HepG2 (cell line): ENCODE results near the gene TMEM219. TPM values are rescaled to one million over a fixed set of nuclear protein-coding genes. Genes with fewer than 3 reads are reported as not detected.

Source experiments
- ATF1 ChIP-seq: IDR thresholded peaks from 2 replicates; pipeline ENCODE4 v1.6.1; 2016; ENCODE audit warnings: mild to moderate bottlenecking, control low read depth
- CREB1 ChIP-seq, 2 experiments: fragments of 450-650 bp in 1 of 2; IDR thresholded peaks; 2 replicates each; pipeline ENCODE4 v1.6.1; 2016 to 2017; ENCODE audit warnings: control low read depth in 1 of 2, mild to moderate bottlenecking in 1 of 2, missing compliant biosample characterization in 1 of 2, missing genetic modification characterization in 1 of 2
- HCFC1 ChIP-seq: fragments of 150-350 bp; IDR thresholded peaks from 2 replicates; pipeline ENCODE4 v1.6.1; 2014; ENCODE audit warnings: low read depth, low read length
- HOXD1 ChIP-seq: sonication (generic); formaldehyde crosslinking; IDR thresholded peaks from 2 replicates; pipeline ENCODE4 v1.5.0; 2020; ENCODE audit warnings: missing genetic modification reagents
- ISX ChIP-seq: sonication (generic); formaldehyde crosslinking; conservative IDR thresholded peaks from 2 replicates; pipeline ENCODE4 v1.5.0; 2020; ENCODE audit warnings: missing genetic modification reagents
- MAF1 ChIP-seq: sonication (generic); formaldehyde crosslinking; IDR thresholded peaks from 2 replicates; pipeline ENCODE4 v1.5.0; 2020; ENCODE audit warnings: missing genetic modification reagents, borderline replicate concordance
- MED1 ChIP-seq: sonication (generic); formaldehyde crosslinking; IDR thresholded peaks from 2 replicates; pipeline ENCODE4 v1.4.0; 2020; ENCODE audit warnings: missing genetic modification reagents
- MTF2 ChIP-seq: sonication (generic); formaldehyde crosslinking; IDR thresholded peaks from 2 replicates; pipeline ENCODE4 v1.5.0; 2020; ENCODE audit warnings: missing genetic modification reagents, borderline replicate concordance
- NFE2L2 ChIP-seq: fragments of 150-350 bp; IDR thresholded peaks from 2 replicates; pipeline ENCODE4 v1.6.1; 2014; ENCODE audit warnings: low read length
- NFKBIZ ChIP-seq: IDR thresholded peaks from 2 replicates; pipeline ENCODE4 v1.6.1; 2018; ENCODE audit warnings: missing genetic modification reagents, missing compliant biosample characterization
- PATZ1 ChIP-seq: sonication (generic); formaldehyde crosslinking; IDR thresholded peaks from 2 replicates; pipeline ENCODE4 v1.4.0; 2020; ENCODE audit warnings: missing genetic modification reagents
- PITX1 ChIP-seq: sonication (generic); formaldehyde crosslinking; IDR thresholded peaks from 2 replicates; pipeline ENCODE4 v1.5.1; 2020; ENCODE audit warnings: mild to moderate bottlenecking, missing genetic modification reagents
- RAD21 ChIP-seq: fragments of 450-650 bp; formaldehyde crosslinking; IDR thresholded peaks from 2 replicates; pipeline ENCODE4 v1.5.0; 2020; ENCODE audit warnings: mild to moderate bottlenecking
- REL ChIP-seq: sonication (generic); formaldehyde crosslinking; conservative IDR thresholded peaks from 2 replicates; pipeline ENCODE4 v1.8.0; 2022; ENCODE audit warnings: mild to moderate bottlenecking, missing genetic modification reagents, moderate library complexity
- RFX1 ChIP-seq: fragments of 450-650 bp; IDR thresholded peaks from 2 replicates; pipeline ENCODE4 v1.6.1; 2017
- SAP130 ChIP-seq: IDR thresholded peaks from 2 replicates; pipeline ENCODE4 v1.6.1; 2016; ENCODE audit warnings: low read depth
- SRSF9 ChIP-seq: fragments of 200-400 bp; formaldehyde crosslinking; IDR thresholded peaks from 2 replicates; pipeline ENCODE4 v1.6.1; 2018; ENCODE audit warnings: borderline replicate concordance, mild to moderate bottlenecking, low read depth, low read length; ENCODE audit not compliant: insufficient read depth, poor library complexity, severe bottlenecking
- TEAD2 ChIP-seq: sonication (generic); formaldehyde crosslinking; IDR thresholded peaks from 2 replicates; pipeline ENCODE4 v1.9.0; 2021; ENCODE audit warnings: missing genetic modification reagents
- ZFP41 ChIP-seq: sonication (generic); formaldehyde crosslinking; IDR thresholded peaks from 2 replicates; pipeline ENCODE4 v1.4.0; 2020; ENCODE audit warnings: mild to moderate bottlenecking, missing genetic modification reagents, borderline replicate concordance
- ZNF251 ChIP-seq: sonication (generic); formaldehyde crosslinking; IDR thresholded peaks from 2 replicates; pipeline ENCODE4 v1.9.0; 2021; ENCODE audit warnings: mild to moderate bottlenecking, missing genetic modification reagents
- ZNF292 ChIP-seq: sonication (generic); formaldehyde crosslinking; IDR thresholded peaks from 2 replicates; pipeline ENCODE4 v1.8.1; 2022; ENCODE audit warnings: mild to moderate bottlenecking, low read depth, missing genetic modification reagents, borderline replicate concordance
- ZNF33A ChIP-seq: sonication (generic); formaldehyde crosslinking; IDR thresholded peaks from 2 replicates; pipeline ENCODE4 v1.5.1; 2020; ENCODE audit warnings: missing genetic modification reagents, mild to moderate bottlenecking, moderate library complexity, borderline replicate concordance
- ZNF451 ChIP-seq: sonication (generic); formaldehyde crosslinking; IDR thresholded peaks from 2 replicates; pipeline ENCODE4 v1.5.0; 2020; ENCODE audit warnings: mild to moderate bottlenecking, missing genetic modification reagents
- ZNF576 ChIP-seq: sonication (generic); formaldehyde crosslinking; IDR thresholded peaks from 2 replicates; pipeline ENCODE4 v1.4.0; 2020; ENCODE audit warnings: mild to moderate bottlenecking, missing genetic modification reagents
- ZSCAN12 ChIP-seq: sonication (generic); formaldehyde crosslinking; IDR thresholded peaks from 2 replicates; pipeline ENCODE4 v1.9.0; 2021; ENCODE audit warnings: mild to moderate bottlenecking, missing genetic modification reagents
- ZSCAN25 ChIP-seq: sonication (generic); formaldehyde crosslinking; IDR thresholded peaks from 2 replicates; pipeline ENCODE4 v1.8.0; 2022; ENCODE audit warnings: mild to moderate bottlenecking, missing genetic modification reagents
- polyA plus RNA-seq, 8 experiments: library from polyadenylated mRNA; depleted of rRNA in 3 of 8; stranded (reverse) in 7 of 8; unstranded in 1 of 8; fragments of >200 nt; fragmentation: Illumina TruSeq in 4 of 8; extraction: Trizol in 4 of 8; gene quantifications; 2 replicates each; pipeline versions ENCODE4 v1.2.1 to v1.2.3, GENCODE V29; 2011 to 2016; ENCODE audit warnings: low read depth in 4 of 8, missing spikeins in 1 of 8, mixed read lengths in 1 of 8; ENCODE audit not compliant: insufficient read depth in 1 of 8
- total RNA-seq, 5 experiments: library from RNA; depleted of rRNA; stranded (reverse); fragments of >200 nt; fragmentation: Illumina TruSeq; extraction: Trizol; gene quantifications; 2 replicates each; pipeline ENCODE4 v1.2.3, GENCODE V29; 2016; ENCODE audit warnings: low read depth in 1 of 5
- TF ChIP-seq, protein P1 (sequence below): sonication (generic); formaldehyde crosslinking; IDR thresholded peaks from 2 replicates; pipeline ENCODE4 v1.4.0; 2020; ENCODE audit warnings: missing genetic modification reagents
- TF ChIP-seq, protein P2 (sequence below): sonication (generic); formaldehyde crosslinking; IDR thresholded peaks from 2 replicates; pipeline ENCODE4 v1.4.0; 2020; ENCODE audit warnings: missing genetic modification reagents

Gene TMEM219
- total and polyA plus RNA-seq, 2 of the 13 experiments (the other 11 are each of a cell fraction or from before 2014, with no cell fraction given), result 105 to 115 TPM

- TF ChIP-seq ZSCAN12 (0 out of 2 replicates have a peak, but pooled peaks have one; percentile 40), TEAD2 (CRISPR knock-in tag) (no peak), ZNF33A (no peak), ZNF292 (CRISPR knock-in tag) (no peak), ZNF576 (CRISPR knock-in tag) (no peak), SAP130 (CRISPR knock-in tag) (0 out of 2 replicates have a peak, but pooled peaks have one; percentile 17), SRSF9 (no peak), ZNF251 (CRISPR knock-in tag) (no peak), ISX (CRISPR knock-in tag) (0 out of 2 replicates have a peak, but pooled peaks have one; percentile 25), ZSCAN25 (CRISPR knock-in tag) (no peak), ZNF451 (CRISPR knock-in tag) (no peak), ATF1 (CRISPR knock-in tag) (no peak), HCFC1 (no peak), MAF1 (CRISPR knock-in tag) (no peak), RAD21 (peak; percentile 75), PITX1 (CRISPR knock-in tag) (no peak), MED1 (CRISPR knock-in tag) (no peak; the same call in 1 of the 2 replicates), NFKBIZ (CRISPR knock-in tag) (no peak), PATZ1 (CRISPR knock-in tag) (peak; percentile 82), ZFP41 (CRISPR knock-in tag) (no peak), RFX1 (no peak), NFE2L2 (no peak), CREB1 (IDR thresholded peaks at IDR 0.05) (no peak), CREB1 (CRISPR knock-in tag; IDR thresholded peaks at IDR 0.05) (no peak), REL (CRISPR knock-in tag) (0 out of 2 replicates have a peak, but pooled peaks have one; percentile 38), MTF2 (CRISPR knock-in tag) (no peak), HOXD1 (CRISPR knock-in tag) (no peak)
- TF ChIP-seq, protein P1, sequence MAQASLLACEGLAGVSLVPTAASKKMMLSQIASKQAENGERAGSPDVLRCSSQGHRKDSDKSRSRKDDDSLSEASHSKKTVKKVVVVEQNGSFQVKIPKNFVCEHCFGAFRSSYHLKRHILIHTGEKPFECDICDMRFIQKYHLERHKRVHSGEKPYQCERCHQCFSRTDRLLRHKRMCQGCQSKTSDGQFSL (CRISPR knock-in tag), result 0 out of 2 replicates have a peak, but pooled peaks have one; percentile 27
- TF ChIP-seq, protein P2, sequence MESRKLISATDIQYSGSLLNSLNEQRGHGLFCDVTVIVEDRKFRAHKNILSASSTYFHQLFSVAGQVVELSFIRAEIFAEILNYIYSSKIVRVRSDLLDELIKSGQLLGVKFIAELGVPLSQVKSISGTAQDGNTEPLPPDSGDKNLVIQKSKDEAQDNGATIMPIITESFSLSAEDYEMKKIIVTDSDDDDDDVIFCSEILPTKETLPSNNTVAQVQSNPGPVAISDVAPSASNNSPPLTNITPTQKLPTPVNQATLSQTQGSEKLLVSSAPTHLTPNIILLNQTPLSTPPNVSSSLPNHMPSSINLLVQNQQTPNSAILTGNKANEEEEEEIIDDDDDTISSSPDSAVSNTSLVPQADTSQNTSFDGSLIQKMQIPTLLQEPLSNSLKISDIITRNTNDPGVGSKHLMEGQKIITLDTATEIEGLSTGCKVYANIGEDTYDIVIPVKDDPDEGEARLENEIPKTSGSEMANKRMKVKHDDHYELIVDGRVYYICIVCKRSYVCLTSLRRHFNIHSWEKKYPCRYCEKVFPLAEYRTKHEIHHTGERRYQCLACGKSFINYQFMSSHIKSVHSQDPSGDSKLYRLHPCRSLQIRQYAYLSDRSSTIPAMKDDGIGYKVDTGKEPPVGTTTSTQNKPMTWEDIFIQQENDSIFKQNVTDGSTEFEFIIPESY (CRISPR knock-in tag), result peak; percentile 46; the same call in 1 of the 2 replicates
Observed at GRCh38 chr16:30005341-30006094, 43.6 kb downstream of the TMEM219 start (continued).
